GM12878 (cell line): ENCODE measurements around the gene DHX40. TPM values are rescaled to one million over a fixed set of nuclear protein-coding genes. Genes with fewer than 3 reads are reported as not detected.

ENCODE experiments used
- ATAC-seq: fragments of 200-7000 bp; cut with Tn5 transposase; 3 replicates; pipeline ENCODE4 v1.9.1; 2020; ENCODE audit warnings: mild to moderate bottlenecking, moderate library complexity
- BruUV-seq: library from RNA; stranded (reverse); fragments of 400-500 nt; replicated peaks from 2 replicates; lab custom pipeline; 2021; lab: Mats Ljungman, UMichigan
- CTCF ChIA-PET: fragments of 300-600 bp; sonication (Branson Sonifier 250); formaldehyde crosslinking; extraction: SDS; loops from one replicate; lab custom pipeline; 2021; ENCODE audit warnings: inconsistent platforms; lab: Yijun Ruan, JAX
- POLR2A ChIA-PET: fragments of 350-600 bp; formaldehyde crosslinking; extraction: SDS; loops from one replicate; lab custom pipeline; 2021; ENCODE audit warnings: inconsistent platforms; lab: Charles Lee
- RAD21 ChIA-PET: fragments of 300-600 bp; sonication (Branson Sonifier 250); formaldehyde crosslinking; loops from one replicate; lab custom pipeline; 2023; ENCODE audit warnings: antibody characterized with exemption; ENCODE audit not compliant: unreplicated experiment; lab: Charles Lee
- SMC1A ChIA-PET: fragments of 300-600 bp; sonication (Branson Sonifier 250); formaldehyde crosslinking; loops from one replicate; lab custom pipeline; 2023; ENCODE audit not compliant: unreplicated experiment, uncharacterized antibody; lab: Charles Lee
- DNase-seq: peaks from one replicate; pipeline ENCODE4 v3.0.0-alpha.2; 2011; ENCODE audit warnings: low read depth, low spot score
- FAIRE-seq: peaks from 3 replicates; lab custom pipeline; 2011; peaks lifted over from hg19 to GRCh38; lab: Jason Lieb, UNC
- H2AFZ ChIP-seq: 2 replicates; pipeline ENCODE4 v1.6.0; 2011; ENCODE audit warnings: low read depth, low read length, control low read depth; ENCODE audit not compliant: control insufficient read depth
- H3K27ac ChIP-seq: 2 replicates; pipeline ENCODE4 v1.5.1; 2011; ENCODE audit warnings: control low read depth; ENCODE audit not compliant: control insufficient read depth, insufficient read depth
- H3K27me3 ChIP-seq, 2 experiments: replicated peaks in 1 of 2; 2 replicates each; pipeline versions ENCODE4 v1.6.0 to v1.6.1; 2011; ENCODE audit warnings: low read length in 1 of 2; ENCODE audit not compliant: control insufficient read depth in 2 of 2, insufficient read depth in 2 of 2
- H3K36me3 ChIP-seq, 2 experiments: 2 replicates each; pipeline ENCODE4 v1.5.1; 2011; ENCODE audit warnings: low read length in 1 of 2; ENCODE audit not compliant: control insufficient read depth in 2 of 2, insufficient read depth in 2 of 2
- H3K4me1 ChIP-seq: 2 replicates; pipeline ENCODE4 v1.6.1; 2011; ENCODE audit warnings: mild to moderate bottlenecking, low read length, moderate library complexity, mixed read lengths; ENCODE audit not compliant: control insufficient read depth, insufficient read depth
- H3K4me2 ChIP-seq: 2 replicates; pipeline ENCODE4 v1.6.0; 2011; ENCODE audit warnings: control low read depth; ENCODE audit not compliant: control insufficient read depth, insufficient read depth
- H3K4me3 ChIP-seq: fragments of 200-600 bp; sonication (generic); 2 replicates; pipeline ENCODE4 v1.5.1; 2016
- H3K79me2 ChIP-seq: 2 replicates; pipeline ENCODE4 v1.6.0; 2011; ENCODE audit warnings: low read length; ENCODE audit not compliant: control insufficient read depth, insufficient read depth
- H3K9ac ChIP-seq: 2 replicates; pipeline ENCODE4 v1.8.0; 2011; ENCODE audit warnings: low read length, control low read depth, mixed read lengths; ENCODE audit not compliant: control insufficient read depth, insufficient read depth
- H3K9me3 ChIP-seq: replicated peaks from 3 replicates; pipeline ENCODE4 v1.5.1; 2011; ENCODE audit warnings: mild to moderate bottlenecking, low read length; ENCODE audit not compliant: control insufficient read depth, insufficient read depth
- H4K20me1 ChIP-seq: 2 replicates; pipeline ENCODE4 v1.6.0; 2011; ENCODE audit not compliant: control insufficient read depth, insufficient read depth
- CBFB ChIP-seq: IDR thresholded peaks from 2 replicates; pipeline ENCODE4 v1.6.1; 2016; ENCODE audit warnings: antibody characterized with exemption, low read depth
- CBX5 ChIP-seq: sonication (generic); IDR thresholded peaks from 2 replicates; pipeline ENCODE4 v1.6.1; 2016; ENCODE audit warnings: low read depth, moderate library complexity, mild to moderate bottlenecking, inconsistent platforms
- CREM ChIP-seq: IDR thresholded peaks from 2 replicates; pipeline ENCODE4 v1.6.1; 2014; ENCODE audit warnings: antibody characterized with exemption, low read depth
- E2F8 ChIP-seq: fragments of 450-650 bp; IDR thresholded peaks from 2 replicates; pipeline ENCODE4 v1.6.1; 2018; ENCODE audit warnings: mild to moderate bottlenecking, low read depth, moderate library complexity; ENCODE audit not compliant: partially characterized antibody
- FOS ChIP-seq: IDR thresholded peaks from 3 replicates; pipeline ENCODE4 v1.6.1; 2011; ENCODE audit warnings: borderline replicate concordance; ENCODE audit not compliant: insufficient read length; ENCODE audit errors: extremely low read depth
- KDM1A ChIP-seq: fragments of 200-600 bp; sonication (generic); IDR thresholded peaks from 2 replicates; pipeline ENCODE4 v1.6.1; 2016; ENCODE audit warnings: borderline replicate concordance
- MEF2A ChIP-seq: IDR thresholded peaks from 2 replicates; pipeline ENCODE4 v1.6.1; 2011; ENCODE audit warnings: low read depth, mild to moderate bottlenecking, low read length, moderate library complexity; ENCODE audit not compliant: insufficient read depth
- NFYB ChIP-seq: IDR thresholded peaks from 2 replicates; pipeline ENCODE4 v1.6.1; 2011; ENCODE audit warnings: low read depth, mild to moderate bottlenecking, low read length, improper control_type of control experiment, moderate library complexity; ENCODE audit not compliant: insufficient read depth
- POLR2A ChIP-seq: IDR thresholded peaks from 2 replicates; pipeline ENCODE4 v1.6.1; 2011; ENCODE audit warnings: low read depth, mild to moderate bottlenecking, low read length
- POLR2AphosphoS2 ChIP-seq: IDR thresholded peaks from 2 replicates; pipeline ENCODE4 v1.6.1; 2011; ENCODE audit warnings: low read depth, mild to moderate bottlenecking, low read length, improper control_type of control experiment, moderate library complexity
- POLR2AphosphoS5 ChIP-seq: IDR thresholded peaks from 2 replicates; pipeline ENCODE4 v1.6.1; 2011; ENCODE audit warnings: mild to moderate bottlenecking, low read length, inconsistent platforms
- RFX5 ChIP-seq: IDR thresholded peaks from 2 replicates; pipeline ENCODE4 v1.6.1; 2011; ENCODE audit warnings: low read depth, low read length, improper control_type of control experiment
- RUNX3 ChIP-seq: IDR thresholded peaks from 2 replicates; pipeline ENCODE4 v1.6.1; 2012; ENCODE audit warnings: low read length, inconsistent platforms
- SIN3A ChIP-seq: IDR thresholded peaks from 2 replicates; pipeline ENCODE4 v1.6.1; 2012; ENCODE audit warnings: low read depth, low read length, improper control_type of control experiment
- SREBF2 ChIP-seq: IDR thresholded peaks from 2 replicates; pipeline ENCODE4 v1.6.1; 2012; ENCODE audit warnings: mild to moderate bottlenecking, low read length
- STAT3 ChIP-seq: IDR thresholded peaks from 2 replicates; pipeline ENCODE4 v1.6.1; 2011; ENCODE audit warnings: low read depth, low read length, improper control_type of control experiment
- USF2 ChIP-seq: IDR thresholded peaks from 2 replicates; pipeline ENCODE4 v1.6.1; 2011; ENCODE audit warnings: low read depth, low read length, improper control_type of control experiment, borderline replicate concordance
- YBX1 ChIP-seq: fragments of 450-650 bp; IDR thresholded peaks from 2 replicates; pipeline ENCODE4 v1.6.1; 2016; ENCODE audit warnings: antibody characterized with exemption
- ZNF384 ChIP-seq: IDR thresholded peaks from 2 replicates; pipeline ENCODE4 v1.6.1; 2012; ENCODE audit warnings: low read depth, mild to moderate bottlenecking, low read length, improper control_type of control experiment, borderline replicate concordance
- WGBS: methylation state at CpG from one replicate; pipeline ENCODE4 v1.1.6; 2016; ENCODE audit warnings: low lambda C conversion rate; ENCODE audit not compliant: insufficient replicate concordance, insufficient coverage; ENCODE audit errors: missing lambda C conversion rate; 5-methylcytosine and 5-hydroxymethylcytosine counted together
- in situ Hi-C: fragments of 300-500 bp; cut with MboI; formaldehyde crosslinking; loops from 9 replicates; pipeline ENCODE4 v1.14.3; 2018; ENCODE audit warnings: mixed read lengths
- intact Hi-C: fragments of 100-400 bp; cut with micrococcal nuclease; formaldehyde crosslinking; loops from one replicate; pipeline ENCODE4 v1.14.2; 2022; ENCODE audit not compliant: unreplicated experiment
- polyA plus RNA-seq, 11 experiments: library from polyadenylated mRNA; depleted of rRNA in 4 of 11; unstranded in 6 of 11; stranded (reverse) in 5 of 11; fragments of >200 nt; fragmentation: Nextera tagmentation in 4 of 11; fragmentation: Illumina TruSeq in 1 of 11; extraction: Ambion mirVana in 4 of 11; extraction: Trizol in 1 of 11; gene quantifications; 1 replicate in 1 of 11; 2 replicates in 10 of 11; pipeline versions ENCODE4 v1.2.1 to v1.2.3, GENCODE V29; 2011 to 2016; ENCODE audit warnings: inconsistent platforms in 2 of 11, missing spikeins in 2 of 11, low read depth in 1 of 11
- total RNA-seq, 4 experiments: library from RNA; depleted of rRNA in 3 of 4; stranded (reverse); fragments of >200 nt in 3 of 4; fragmentation: Illumina TruSeq in 1 of 4; extraction: Trizol in 1 of 4; gene quantifications; 2 replicates each; pipeline versions ENCODE4 v1.2.1 to v1.2.3, GENCODE V29; 2013 to 2021

DHX40 gene
- total and polyA plus RNA-seq, 10 of the 15 experiments (the other 5 are each of a cell fraction or from before 2014, with no cell fraction given) = 4.8 to 29.2 (median 12.0) TPM

GRCh38 chr17:59643159-59644140 lies 78.0 kb downstream of the DHX40 start:
- WGBS = 93% methylated on average over 4 of the region's 5 CpGs
- H3K4me1 ChIP-seq = peaks cover 22% of the 10 kb centered on the region
- TF ChIP-seq POLR2A (no peak), RUNX3 (0 out of 2 replicates have a peak, but pooled peaks have one; percentile 26), FOS (no peak), SIN3A (no peak), RFX5 (peak; percentile 87; the same call in 1 of the 2 replicates), CBFB (no peak), POLR2AphosphoS2 (no peak), SREBF2 (no peak), YBX1 (no peak), CREM (0 out of 2 replicates have a peak, but pooled peaks have one; percentile 18), KDM1A (no peak), NFYB (peak; percentile 53), STAT3 (no peak), MEF2A (no peak), E2F8 (no peak), USF2 (no peak), CBX5 (no peak), ZNF384 (no peak), POLR2AphosphoS5 (no peak)

More at GRCh38 chr17:59643159-59644140, 78.0 kb downstream of the DHX40 start:
- H4K20me1 ChIP-seq = no peaks in the 10 kb centered on the region; the same call in 1 of the 2 replicates
- no peaks in the 10 kb centered on the region for H3K9me3 ChIP-seq
- CTCF ChIA-PET = interaction anchor here (0.6 to 2.7 kb wide), 15 partner anchors 10 to 215 kb away, joined by 3 to 13 read pairs (median 4); partner anchors contain the start of gene CLTC
- ATAC-seq (peak; percentile 50), FAIRE-seq (no peak), DNase-seq (no peak)
- no peak overlapping the region for H3K4me3 ChIP-seq
- peaks cover 73% of the 10 kb centered on the region for H3K79me2 ChIP-seq
- POLR2A ChIA-PET = interaction anchor here (0.5 to 12.3 kb wide), 6 partner anchors 9 to 78 kb away, joined by 3 to 111 read pairs (median 3); partner anchors contain the start of genes CLTC and DHX40
- peaks cover 0 to 40% of the 10 kb centered on the region in 2 experiments; a peak in 3 of 4 replicates for H3K36me3 ChIP-seq
- peak overlapping the region; percentile 0; the same call in 1 of the 2 replicates for H3K27ac ChIP-seq
- no peaks in the 10 kb centered on the region for H3K27me3 ChIP-seq
- BruUV-seq = no TSS peak
- 0 out of 2 replicates have a peak overlapping the region, but pooled peaks have one; percentile 5 for H3K4me2 ChIP-seq
- H3K9ac ChIP-seq = no peak overlapping the region
- RAD21 ChIA-PET = interaction anchor here (1.0 to 3.8 kb wide), 4 partner anchors 16 to 121 kb away, joined by 3 to 43 read pairs (median 18); partner anchors contain the start of gene CLTC
- H2AFZ ChIP-seq = no peak overlapping the region
- SMC1A ChIA-PET = interaction anchor here (1.1 to 4.9 kb wide), 12 partner anchors 9 to 102 kb away, joined by 3 to 27 read pairs (median 3); partner anchors contain the start of gene CLTC
- intact Hi-C loops = no loop called here
- in situ Hi-C loops = no loop called here
